Prostate gland (tissue), 2 donors: Measurements from ENCODE around the gene RAI1. TPM values are rescaled to one million over a fixed set of nuclear protein-coding genes. Genes with fewer than 3 reads are reported as not detected.
A peak's percentile ranks its signal among the peaks of the same experiment; 100 is the strongest.
"Not testable (repeated sequence)": the region's sequence is repeated elsewhere in the genome, so short reads cannot be mapped to it uniquely, and the experiment has no call there.

ENCODE experiments used
- DNase-seq: peaks from one replicate; pipeline ENCODE4 v3.0.0-alpha.2; 2019; ENCODE audit warnings: low spot score
- H3K27ac ChIP-seq, 2 donors: fragments of 200-600 bp; sonication (generic); 2 replicates each; pipeline ENCODE4 v1.5.1; 2017 to 2019
- H3K27me3 ChIP-seq: fragments of 200-600 bp; sonication (generic); replicated peaks from 2 replicates; pipeline ENCODE4 v1.5.1; 2019; ENCODE audit not compliant: insufficient read depth
- H3K36me3 ChIP-seq, 2 donors: fragments of 200-600 bp; sonication (generic); 1 replicate in 1 of 2; 2 replicates in 1 of 2; pipeline versions ENCODE4 v1.5.1 to v1.8.1; 2017 to 2019
- H3K4me1 ChIP-seq: fragments of 200-600 bp; sonication (generic); replicated peaks from 2 replicates; pipeline ENCODE4 v1.5.1; 2019
- H3K4me3 ChIP-seq, 2 donors: fragments of 200-600 bp; sonication (generic); 2 replicates each; pipeline ENCODE4 v1.5.1; 2017 to 2019
- H3K9me3 ChIP-seq: fragments of 200-600 bp; sonication (generic); 2 replicates; pipeline ENCODE4 v1.5.1; 2017
- POLR2A ChIP-seq: fragments of 450-650 bp; IDR thresholded peaks from one replicate; pipeline ENCODE4 v1.6.1; 2016; ENCODE audit warnings: antibody characterized with exemption, mild to moderate bottlenecking
- POLR2AphosphoS5 ChIP-seq: sonication (generic); formaldehyde crosslinking; IDR thresholded peaks from one replicate; pipeline ENCODE4 v1.6.1; 2017; ENCODE audit warnings: antibody characterized with exemption
- WGBS: methylation state at CpG from one replicate; pipeline ENCODE4 v1.1.5; 2018; 5-methylcytosine and 5-hydroxymethylcytosine counted together
- intact Hi-C: fragments of 100-400 bp; cut with DNase I; formaldehyde crosslinking; loops from one replicate; pipeline ENCODE4 v1.14.2; 2022
- total RNA-seq, 2 donors: library from RNA; depleted of rRNA; stranded (reverse); fragments of >200 nt; gene quantifications; one replicate each; pipeline ENCODE4 v1.1.0, GENCODE V29; 2016
- TF ChIP-seq, protein P1 (sequence below), 4 experiments: fragments of 200-600 bp in 2 of 4; fragments of 450-650 bp in 2 of 4; sonication (generic) in 2 of 4; IDR thresholded peaks; 1 replicate in 3 of 4; 2 replicates in 1 of 4; pipeline ENCODE4 v1.5.1; 2016 to 2019; ENCODE audit warnings: antibody characterized with exemption in 4 of 4, mild to moderate bottlenecking in 2 of 4, moderate library complexity in 2 of 4

RAI1 gene
- total RNA-seq, 2 donors from 2014 or later, result 69.2 to 71.0 TPM

DNA sequence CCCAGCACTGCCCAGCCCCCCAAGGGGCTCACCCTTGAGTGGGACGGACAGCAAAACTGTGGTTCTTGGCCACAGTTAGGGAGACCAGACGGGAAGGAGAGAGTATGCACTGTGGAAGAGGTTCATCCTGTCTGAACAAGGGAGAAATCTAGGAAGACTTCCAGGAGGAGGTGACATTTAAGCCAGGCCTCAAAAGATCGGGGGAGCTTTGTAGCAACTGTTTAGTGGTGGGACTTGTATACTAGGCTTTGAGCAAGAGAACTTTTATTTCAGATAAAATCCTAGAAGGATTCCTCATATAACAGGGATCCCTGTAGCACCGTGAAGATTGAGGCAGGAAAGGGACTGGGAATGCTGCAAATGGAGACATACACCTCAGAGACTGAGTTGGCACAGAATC, 124.8 kb downstream of the RAI1 start:
- no peaks in the 10 kb centered on the region for H3K27me3 ChIP-seq
- no peaks in the 10 kb centered on the region for H3K9me3 ChIP-seq
- H3K4me1 ChIP-seq, result peaks cover 7% of the 10 kb centered on the region
- 92% methylated on average over 4 of the region's 4 CpGs for WGBS
- TF ChIP-seq POLR2A (no peak), POLR2AphosphoS5 (no peak)
- TF ChIP-seq, protein P1, sequence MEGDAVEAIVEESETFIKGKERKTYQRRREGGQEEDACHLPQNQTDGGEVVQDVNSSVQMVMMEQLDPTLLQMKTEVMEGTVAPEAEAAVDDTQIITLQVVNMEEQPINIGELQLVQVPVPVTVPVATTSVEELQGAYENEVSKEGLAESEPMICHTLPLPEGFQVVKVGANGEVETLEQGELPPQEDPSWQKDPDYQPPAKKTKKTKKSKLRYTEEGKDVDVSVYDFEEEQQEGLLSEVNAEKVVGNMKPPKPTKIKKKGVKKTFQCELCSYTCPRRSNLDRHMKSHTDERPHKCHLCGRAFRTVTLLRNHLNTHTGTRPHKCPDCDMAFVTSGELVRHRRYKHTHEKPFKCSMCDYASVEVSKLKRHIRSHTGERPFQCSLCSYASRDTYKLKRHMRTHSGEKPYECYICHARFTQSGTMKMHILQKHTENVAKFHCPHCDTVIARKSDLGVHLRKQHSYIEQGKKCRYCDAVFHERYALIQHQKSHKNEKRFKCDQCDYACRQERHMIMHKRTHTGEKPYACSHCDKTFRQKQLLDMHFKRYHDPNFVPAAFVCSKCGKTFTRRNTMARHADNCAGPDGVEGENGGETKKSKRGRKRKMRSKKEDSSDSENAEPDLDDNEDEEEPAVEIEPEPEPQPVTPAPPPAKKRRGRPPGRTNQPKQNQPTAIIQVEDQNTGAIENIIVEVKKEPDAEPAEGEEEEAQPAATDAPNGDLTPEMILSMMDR (IDR thresholded peaks at IDR 0.05), result no peak
- intact Hi-C loops, result no loop called here
- DNase-seq, result no peak
- no peaks in the 10 kb centered on the region for H3K36me3 ChIP-seq
- no peak overlapping the region for H3K4me3 ChIP-seq
- no peak overlapping the region for H3K27ac ChIP-seq

DNA sequence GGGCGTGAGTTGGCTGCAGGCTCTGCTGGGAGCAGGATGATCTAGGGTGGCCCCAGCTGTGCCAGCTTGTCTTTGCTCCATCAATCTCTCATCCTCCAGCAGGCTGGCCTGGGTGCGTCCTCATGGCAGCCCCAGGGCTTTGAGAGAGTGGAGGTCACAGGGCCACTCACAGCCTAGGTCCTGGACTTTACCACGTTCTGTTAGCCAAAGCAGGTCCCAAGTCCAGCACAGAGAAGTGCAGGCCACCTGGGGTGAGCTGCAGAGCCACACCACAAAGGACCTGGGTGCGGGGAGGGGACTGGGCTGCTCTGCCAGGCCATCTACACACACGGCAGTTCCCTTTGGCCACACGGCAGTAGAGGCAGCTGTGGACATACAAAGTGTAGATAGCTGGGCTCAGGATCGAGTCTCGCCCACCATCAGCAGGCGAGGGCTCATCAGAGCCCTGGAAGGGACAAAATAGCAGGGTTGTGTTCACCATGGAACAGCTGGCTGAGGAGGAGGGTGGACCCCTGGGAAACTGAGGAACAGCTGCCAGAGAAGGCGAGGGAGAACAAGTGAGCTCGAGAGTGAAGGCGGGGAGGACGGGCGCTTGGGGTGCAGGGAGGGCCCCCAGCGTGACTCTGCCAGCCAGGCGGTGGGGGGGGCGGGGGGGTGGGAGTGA, 125.5 kb downstream of the RAI1 start:
- WGBS, result 86% methylated on average over 17 of the region's 17 CpGs
- no peak for TF ChIP-seq POLR2AphosphoS5
- TF ChIP-seq, protein P1 (IDR thresholded peaks at IDR 0.05), result no peak
- TF ChIP-seq POLR2A, result no peak

DNA sequence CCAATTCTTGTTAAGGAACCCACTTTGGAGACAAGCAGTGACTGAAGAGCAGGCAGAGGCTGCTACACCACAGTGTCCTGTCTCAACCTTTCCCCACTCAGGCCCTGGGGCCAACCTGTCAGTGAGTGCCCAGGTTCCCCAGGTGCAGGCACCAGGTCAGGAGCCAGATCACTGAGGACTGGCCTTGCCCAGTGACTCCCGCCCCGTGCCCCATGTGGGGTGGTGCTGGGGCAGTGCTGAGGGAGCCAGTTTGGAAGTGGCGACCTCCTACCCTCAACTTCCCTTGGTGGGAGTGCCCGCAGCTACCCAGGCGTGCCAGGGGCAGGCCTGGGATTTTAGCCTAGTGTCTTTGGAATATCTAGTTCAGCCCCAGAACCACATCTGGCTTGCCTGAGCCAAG, 126.2 kb downstream of the RAI1 start:
- no peaks in the 10 kb centered on the region for H3K27me3 ChIP-seq
- no peaks in the 10 kb centered on the region for H3K9me3 ChIP-seq
- no peak for DNase-seq
- no peaks in the 10 kb centered on the region for H3K36me3 ChIP-seq
- no peak for TF ChIP-seq POLR2A
- TF ChIP-seq POLR2AphosphoS5, result no peak
- TF ChIP-seq, protein P1 (IDR thresholded peaks at IDR 0.05), result no peak
- no peak overlapping the region for H3K27ac ChIP-seq
- intact Hi-C loops, result no loop called here
- H3K4me3 ChIP-seq, result no peak overlapping the region
- WGBS, result 94% methylated on average over 5 of the region's 5 CpGs
- peaks cover 18% of the 10 kb centered on the region for H3K4me1 ChIP-seq

More for the DNA sequence above, 125.5 kb downstream of the RAI1 start:
- intact Hi-C loops, result no loop called here
- no peak overlapping the region for H3K4me3 ChIP-seq
- H3K4me1 ChIP-seq, result peaks cover 11% of the 10 kb centered on the region
- no peaks in the 10 kb centered on the region for H3K27me3 ChIP-seq
- H3K9me3 ChIP-seq, result no peaks in the 10 kb centered on the region
- no peaks in the 10 kb centered on the region for H3K36me3 ChIP-seq
- no peak for DNase-seq
- H3K27ac ChIP-seq, result no peak overlapping the region

DNA sequence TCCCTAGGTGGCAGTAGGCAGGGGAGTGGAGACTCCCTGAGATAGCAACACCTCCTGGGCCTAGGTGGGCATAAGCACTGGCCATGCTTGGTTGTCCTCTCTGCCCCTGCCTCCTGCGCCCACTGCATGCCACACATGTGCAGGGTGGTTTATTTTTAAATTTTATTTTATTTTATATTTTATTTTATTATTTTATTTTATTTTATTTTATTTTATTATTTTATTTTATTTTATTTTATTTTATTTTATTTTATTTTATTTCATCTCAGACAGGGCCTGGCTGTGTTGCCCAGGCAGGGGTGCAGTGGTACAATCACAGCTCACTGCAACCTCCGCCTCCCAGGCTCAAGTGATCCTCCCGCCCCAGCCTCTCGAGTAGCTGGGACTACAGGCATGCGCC, 126.9 kb downstream of the RAI1 start:
- H3K4me3 ChIP-seq, H3K27me3 ChIP-seq, DNase-seq, H3K9me3 ChIP-seq, H3K36me3 ChIP-seq, intact Hi-C loops, H3K27ac ChIP-seq: not testable (repeated sequence)
- WGBS, result over 99% methylated on average over 5 of the region's 5 CpGs
- H3K4me1 ChIP-seq, result peaks cover 21% of the 10 kb centered on the region

DNA sequence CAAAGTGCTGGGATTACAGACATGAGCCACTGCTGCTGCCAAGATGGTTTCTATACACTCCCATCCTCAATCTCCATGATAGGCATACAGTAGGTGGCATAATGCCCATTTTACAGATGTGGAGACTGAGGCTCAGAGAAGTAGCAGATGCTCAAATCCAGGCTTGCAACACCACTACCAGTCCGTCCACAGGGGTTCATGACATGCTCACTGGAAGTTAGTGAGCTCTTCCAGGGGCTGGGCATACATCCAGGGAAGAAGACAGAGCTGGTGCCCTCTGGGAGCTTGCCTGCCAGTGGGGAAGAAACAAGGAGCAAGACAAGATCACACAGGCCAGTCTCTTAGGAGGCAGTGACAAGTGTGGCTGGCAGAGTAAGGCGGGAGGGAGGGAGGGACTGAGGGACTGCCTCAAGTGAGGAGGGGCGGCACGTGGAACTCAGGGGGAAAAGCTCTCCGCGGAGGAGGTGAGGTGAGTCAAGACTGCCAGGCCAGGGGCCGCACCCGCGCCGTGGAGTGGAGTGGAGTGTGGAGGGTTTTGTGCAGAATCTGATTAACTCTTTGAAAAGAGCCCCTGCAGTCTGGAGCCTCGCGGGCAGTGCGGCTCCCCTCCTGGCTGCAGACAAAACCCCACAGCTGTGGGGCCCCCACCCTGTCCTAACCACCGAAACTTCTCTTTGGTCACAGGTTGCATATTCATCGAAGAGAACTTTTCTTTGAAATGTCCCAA, 127.6 kb downstream of the RAI1 start:
- Histone ChIP-seq H3K4me1 (peaks cover 21% of the 10 kb centered on the region), H3K36me3 (no peaks in the 10 kb centered on the region), H3K4me3 (no peak overlapping the region), H3K27ac (peak overlapping the region; percentile 80 to 94), H3K27me3 (no peaks in the 10 kb centered on the region), H3K9me3 (no peaks in the 10 kb centered on the region)
- intact Hi-C loops, result no loop called here
- TF ChIP-seq, protein P1 (IDR thresholded peaks at IDR 0.05), result no peak
- no peak for DNase-seq
- 30% methylated on average over 15 of the region's 15 CpGs for WGBS
